Keratinocyte (primary cell): ENCODE results near the gene TMEM132D. TPM values are rescaled to one million over a fixed set of nuclear protein-coding genes. Genes with fewer than 3 reads are reported as not detected.

ENCODE experiments used
- DNase-seq: peaks from one replicate; pipeline ENCODE4 v3.0.0-alpha.2; 2011; ENCODE audit warnings: low read depth, missing footprints, low spot score
- FAIRE-seq: peaks from 2 replicates; lab custom pipeline; 2011; peaks lifted over from hg19 to GRCh38; lab: Jason Lieb, UNC
- H2AFZ ChIP-seq: 2 replicates; pipeline ENCODE4 v1.6.0; 2012; ENCODE audit warnings: low read length, control low read depth, inconsistent platforms; ENCODE audit not compliant: control insufficient read depth
- H3K27ac ChIP-seq: 2 replicates; pipeline ENCODE4 v1.5.1; 2011; ENCODE audit warnings: low read length; ENCODE audit not compliant: control insufficient read depth, insufficient read depth
- H3K27me3 ChIP-seq: 3 replicates; pipeline ENCODE4 v1.6.0; 2011; ENCODE audit warnings: low read length; ENCODE audit not compliant: control insufficient read depth, insufficient read depth; ENCODE audit errors: extremely low read depth
- H3K36me3 ChIP-seq, 2 experiments: 2 replicates in 1 of 2; 3 replicates in 1 of 2; pipeline ENCODE4 v1.5.1; 2011; ENCODE audit warnings: low read length in 2 of 2, mild to moderate bottlenecking in 1 of 2; ENCODE audit not compliant: control insufficient read depth in 2 of 2, insufficient read depth in 2 of 2; ENCODE audit errors: extremely low read depth in 1 of 2
- H3K4me1 ChIP-seq: 3 replicates; pipeline ENCODE4 v1.5.1; 2011; ENCODE audit warnings: low read length; ENCODE audit not compliant: control insufficient read depth, insufficient read depth; ENCODE audit errors: extremely low read depth
- H3K4me2 ChIP-seq: 3 replicates; pipeline ENCODE4 v1.6.0; 2011; ENCODE audit warnings: low read depth, low read length; ENCODE audit not compliant: control insufficient read depth, insufficient read depth; ENCODE audit errors: extremely low read depth
- H3K4me3 ChIP-seq, 3 experiments: fragments of 200-600 bp in 1 of 3; sonication (generic) in 1 of 3; 2 replicates in 2 of 3; 3 replicates in 1 of 3; pipeline ENCODE4 v1.5.1; 2011 to 2016; ENCODE audit warnings: low read length in 3 of 3, mild to moderate bottlenecking in 3 of 3, control low read depth in 2 of 3, inconsistent platforms in 1 of 3, low read depth in 1 of 3, mixed read lengths in 1 of 3, mixed run types in 1 of 3, moderate library complexity in 1 of 3; ENCODE audit not compliant: control insufficient read depth in 2 of 3, insufficient read depth in 2 of 3; ENCODE audit errors: extremely low read depth in 1 of 3
- H3K79me2 ChIP-seq: 2 replicates; pipeline ENCODE4 v1.6.0; 2012; ENCODE audit warnings: low read length; ENCODE audit not compliant: control insufficient read depth, insufficient read depth
- H3K9ac ChIP-seq: 3 replicates; pipeline ENCODE4 v1.6.0; 2011; ENCODE audit warnings: low read length; ENCODE audit not compliant: control insufficient read depth, insufficient read depth; ENCODE audit errors: extremely low read depth
- H3K9me1 ChIP-seq: 3 replicates; pipeline ENCODE4 v1.6.0; 2011; ENCODE audit warnings: low read length; ENCODE audit not compliant: control insufficient read depth, insufficient read depth; ENCODE audit errors: extremely low read depth
- H3K9me3 ChIP-seq: 2 replicates; pipeline ENCODE4 v1.5.1; 2012; ENCODE audit warnings: low read depth, low read length; ENCODE audit not compliant: control insufficient read depth
- H4K20me1 ChIP-seq: 3 replicates; pipeline ENCODE4 v1.6.0; 2011; ENCODE audit warnings: low read length; ENCODE audit not compliant: control insufficient read depth, insufficient read depth; ENCODE audit errors: extremely low read depth
- EZH2 ChIP-seq: IDR thresholded peaks from one replicate; pipeline ENCODE4 v1.6.1; 2012; ENCODE audit warnings: inconsistent platforms, mild to moderate bottlenecking, low read length, moderate library complexity
- dilution Hi-C: fragments of 300-500 bp; cut with MboI; formaldehyde crosslinking; loops from one replicate; pipeline ENCODE4 v1.7.0; 2020; ENCODE audit warnings: low sequenced_read_pairs; ENCODE audit not compliant: extremely low pct_ligation_motif_present
- polyA plus RNA-seq, 5 experiments: library from polyadenylated mRNA; depleted of rRNA in 3 of 5; stranded (reverse) in 3 of 5; stranded (forward) in 1 of 5; unstranded in 1 of 5; fragments of >200 nt; gene quantifications; 1 replicate in 1 of 5; 2 replicates in 3 of 5; 3 replicates in 1 of 5; pipeline versions ENCODE4 v1.2.1 to v1.2.3, GENCODE V29; 2011 to 2012; ENCODE audit warnings: missing spikeins in 2 of 5, low read depth in 1 of 5, low replicate concordance in 1 of 5
- TF ChIP-seq, protein P1 (sequence below), 3 experiments: IDR thresholded peaks in 1 of 3; conservative IDR thresholded peaks in 1 of 3; optimal IDR thresholded peaks in 1 of 3; 2 replicates in 2 of 3; 3 replicates in 1 of 3; pipeline versions ENCODE3 to v1.5.1; 2011; ENCODE audit warnings: low read length in 3 of 3, mild to moderate bottlenecking in 3 of 3, moderate library complexity in 2 of 3, control low read depth in 1 of 3, inconsistent platforms in 1 of 3; ENCODE audit not compliant: insufficient read depth in 2 of 3; ENCODE audit errors: extremely low read depth in 1 of 3

TMEM132D gene
- polyA plus RNA-seq, 1 donor (not counting 4 experiments of a cell fraction or from before 2014, with no cell fraction given): not detected

DNA sequence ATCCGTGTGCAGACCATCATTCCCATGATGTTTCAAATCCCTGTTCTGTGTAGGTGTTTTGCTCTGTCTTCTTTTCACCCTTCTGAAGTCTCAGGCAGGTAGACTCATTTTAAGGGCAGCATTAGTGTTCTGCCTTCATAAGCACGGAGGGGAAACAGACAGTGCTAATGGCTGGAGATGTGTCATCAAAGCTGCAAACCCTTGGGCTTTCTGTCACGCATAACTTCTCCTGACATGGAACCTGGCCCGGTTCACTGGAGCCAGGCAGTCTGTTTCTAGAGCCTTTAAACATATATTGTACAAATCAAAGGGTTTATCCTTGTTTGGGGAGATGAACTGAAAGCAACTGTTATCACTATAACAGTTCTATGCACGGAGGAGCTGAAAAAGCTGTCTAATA lies 141.4 kb downstream of the TMEM132D start:
- FAIRE-seq (no peak), DNase-seq (no peak)
- H3K4me2 ChIP-seq: no peak overlapping the region
- no peaks in the 10 kb centered on the region for H3K36me3 ChIP-seq
- H3K9ac ChIP-seq: no peak overlapping the region
- dilution Hi-C loops: no loop called here
- no peak for TF ChIP-seq EZH2
- TF ChIP-seq, protein P1, sequence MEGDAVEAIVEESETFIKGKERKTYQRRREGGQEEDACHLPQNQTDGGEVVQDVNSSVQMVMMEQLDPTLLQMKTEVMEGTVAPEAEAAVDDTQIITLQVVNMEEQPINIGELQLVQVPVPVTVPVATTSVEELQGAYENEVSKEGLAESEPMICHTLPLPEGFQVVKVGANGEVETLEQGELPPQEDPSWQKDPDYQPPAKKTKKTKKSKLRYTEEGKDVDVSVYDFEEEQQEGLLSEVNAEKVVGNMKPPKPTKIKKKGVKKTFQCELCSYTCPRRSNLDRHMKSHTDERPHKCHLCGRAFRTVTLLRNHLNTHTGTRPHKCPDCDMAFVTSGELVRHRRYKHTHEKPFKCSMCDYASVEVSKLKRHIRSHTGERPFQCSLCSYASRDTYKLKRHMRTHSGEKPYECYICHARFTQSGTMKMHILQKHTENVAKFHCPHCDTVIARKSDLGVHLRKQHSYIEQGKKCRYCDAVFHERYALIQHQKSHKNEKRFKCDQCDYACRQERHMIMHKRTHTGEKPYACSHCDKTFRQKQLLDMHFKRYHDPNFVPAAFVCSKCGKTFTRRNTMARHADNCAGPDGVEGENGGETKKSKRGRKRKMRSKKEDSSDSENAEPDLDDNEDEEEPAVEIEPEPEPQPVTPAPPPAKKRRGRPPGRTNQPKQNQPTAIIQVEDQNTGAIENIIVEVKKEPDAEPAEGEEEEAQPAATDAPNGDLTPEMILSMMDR (optimal IDR thresholded peaks at IDR 0.05 in 1 of 3, IDR thresholded peaks at IDR 0.05 in 1 of 3, conservative IDR thresholded peaks at IDR 0.05 in 1 of 3; ENCODE audit: extremely low read depth in 1 of 3, insufficient read depth in 2 of 3, low read length in 3 of 3): no peak
- no peaks in the 10 kb centered on the region for H4K20me1 ChIP-seq
- no peaks in the 10 kb centered on the region for H3K79me2 ChIP-seq
- H2AFZ ChIP-seq: no peak overlapping the region
- no peaks in the 10 kb centered on the region for H3K27me3 ChIP-seq
- no peaks in the 10 kb centered on the region for H3K9me1 ChIP-seq
- no peak overlapping the region for H3K4me3 ChIP-seq
- H3K9me3 ChIP-seq: peaks cover 4% of the 10 kb centered on the region
- H3K4me1 ChIP-seq: no peaks in the 10 kb centered on the region
- no peak overlapping the region for H3K27ac ChIP-seq

DNA sequence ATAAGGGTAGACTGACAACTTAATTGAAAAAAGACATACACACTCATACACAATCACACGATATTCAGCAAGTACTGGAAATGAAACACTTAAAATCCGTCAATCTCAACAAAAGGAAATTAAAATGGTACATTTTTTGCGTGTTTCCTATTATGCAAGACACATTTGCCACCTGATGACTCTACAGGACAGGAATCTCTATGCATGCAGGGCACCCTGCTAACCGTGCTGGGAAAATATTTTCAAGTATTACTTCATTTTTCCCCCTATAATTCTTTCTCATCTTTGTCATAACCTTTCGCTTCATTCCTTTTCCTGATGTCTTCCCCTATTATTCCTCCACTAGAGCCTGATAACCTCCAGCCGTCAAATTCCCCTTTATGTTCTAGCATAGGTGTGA lies 150.2 kb downstream of the TMEM132D start:
- no peak overlapping the region for H2AFZ ChIP-seq
- no peak overlapping the region for H3K4me2 ChIP-seq
- DNase-seq (no peak), FAIRE-seq (no peak)
- H3K79me2 ChIP-seq: no peaks in the 10 kb centered on the region
- no peak overlapping the region for H3K27ac ChIP-seq
- dilution Hi-C loops: no loop called here
- H3K4me3 ChIP-seq: no peak overlapping the region
- H4K20me1 ChIP-seq: no peaks in the 10 kb centered on the region
- no peaks in the 10 kb centered on the region for H3K9me3 ChIP-seq
- no peak for TF ChIP-seq EZH2
- TF ChIP-seq, protein P1 (optimal IDR thresholded peaks at IDR 0.05 in 1 of 3, IDR thresholded peaks at IDR 0.05 in 1 of 3, conservative IDR thresholded peaks at IDR 0.05 in 1 of 3; ENCODE audit: extremely low read depth in 1 of 3, insufficient read depth in 2 of 3, low read length in 3 of 3): no peak
- H3K36me3 ChIP-seq: no peaks in the 10 kb centered on the region
- no peaks in the 10 kb centered on the region for H3K4me1 ChIP-seq
- H3K27me3 ChIP-seq: no peaks in the 10 kb centered on the region
- no peak overlapping the region for H3K9ac ChIP-seq
- H3K9me1 ChIP-seq: no peaks in the 10 kb centered on the region
